ES-I3 (cell line): Measurements from ENCODE around the gene FYCO1.

Experiments
- H3K36me3 ChIP-seq: 2 replicates; pipeline ENCODE4 v1.6.1; 2013; ENCODE audit warnings: mild to moderate bottlenecking, low read length, control low read depth, moderate library complexity; ENCODE audit not compliant: insufficient read depth
- H3K4me1 ChIP-seq: 2 replicates; pipeline ENCODE4 v1.6.1; 2013; ENCODE audit warnings: mild to moderate bottlenecking, control low read depth, low read length; ENCODE audit not compliant: insufficient read depth
- H3K9ac ChIP-seq: 2 replicates; pipeline ENCODE4 v1.6.1; 2013; ENCODE audit warnings: low read depth, mild to moderate bottlenecking, low read length, moderate library complexity
- H3K9me3 ChIP-seq: 2 replicates; pipeline ENCODE4 v1.6.1; 2013; ENCODE audit warnings: mild to moderate bottlenecking, low read length, moderate library complexity; ENCODE audit not compliant: control insufficient read depth, insufficient read depth

FYCO1 gene

GRCh38 chr3:45884368-45885201 is 111.0 kb downstream of the FYCO1 start:
- H3K9ac ChIP-seq: no peak overlapping the region
- no peaks in the 10 kb centered on the region for H3K9me3 ChIP-seq
- no peaks in the 10 kb centered on the region for H3K36me3 ChIP-seq
- no peaks in the 10 kb centered on the region for H3K4me1 ChIP-seq

- no peaks in the 10 kb centered on the region for H3K4me1 ChIP-seq
- H3K9ac ChIP-seq: no peak overlapping the region
- no peaks in the 10 kb centered on the region for H3K36me3 ChIP-seq
- no peaks in the 10 kb centered on the region for H3K9me3 ChIP-seq
Measured at GRCh38 chr3:45881078-45882022, 114.3 kb downstream of the FYCO1 start.

- H3K9ac ChIP-seq: no peak overlapping the region
- no peaks in the 10 kb centered on the region for H3K9me3 ChIP-seq
- H3K4me1 ChIP-seq: no peaks in the 10 kb centered on the region
- H3K36me3 ChIP-seq: no peaks in the 10 kb centered on the region
Measured at GRCh38 chr3:45880725-45881077, 114.9 kb downstream of the FYCO1 start.

GRCh38 chr3:45878124-45878523 is 117.5 kb downstream of the FYCO1 start:
- no peaks in the 10 kb centered on the region for H3K9me3 ChIP-seq
- H3K4me1 ChIP-seq: no peaks in the 10 kb centered on the region
- no peak overlapping the region for H3K9ac ChIP-seq
- H3K36me3 ChIP-seq: no peaks in the 10 kb centered on the region

GRCh38 chr3:45874677-45875346 is 120.8 kb downstream of the FYCO1 start:
- no peaks in the 10 kb centered on the region for H3K9me3 ChIP-seq
- H3K36me3 ChIP-seq: no peaks in the 10 kb centered on the region
- H3K9ac ChIP-seq: no peak overlapping the region
- H3K4me1 ChIP-seq: no peaks in the 10 kb centered on the region

GRCh38 chr3:45873638-45874037 is 122.0 kb downstream of the FYCO1 start:
- Histone ChIP-seq H3K9me3 (no peaks in the 10 kb centered on the region), H3K4me1 (no peaks in the 10 kb centered on the region), H3K9ac (no peak overlapping the region), H3K36me3 (no peaks in the 10 kb centered on the region)

GRCh38 chr3:45873036-45873435 is 122.6 kb downstream of the FYCO1 start:
- H3K36me3 ChIP-seq: no peaks in the 10 kb centered on the region
- no peak overlapping the region for H3K9ac ChIP-seq
- no peaks in the 10 kb centered on the region for H3K4me1 ChIP-seq
- no peaks in the 10 kb centered on the region for H3K9me3 ChIP-seq

GRCh38 chr3:45872569-45872968 is 123.1 kb downstream of the FYCO1 start:
- Histone ChIP-seq H3K9ac (no peak overlapping the region), H3K4me1 (no peaks in the 10 kb centered on the region), H3K9me3 (no peaks in the 10 kb centered on the region), H3K36me3 (no peaks in the 10 kb centered on the region)

GRCh38 chr3:45871780-45872179 is 123.8 kb downstream of the FYCO1 start:
- Histone ChIP-seq H3K4me1 (no peaks in the 10 kb centered on the region), H3K9ac (no peak overlapping the region), H3K9me3 (no peaks in the 10 kb centered on the region), H3K36me3 (no peaks in the 10 kb centered on the region)

GRCh38 chr3:45870099-45870498 is 125.5 kb downstream of the FYCO1 start:
- Histone ChIP-seq H3K9ac (no peak overlapping the region), H3K4me1 (no peaks in the 10 kb centered on the region), H3K9me3 (no peaks in the 10 kb centered on the region)

GRCh38 chr3:45869638-45870037 is 126.0 kb downstream of the FYCO1 start:
- no peaks in the 10 kb centered on the region for H3K36me3 ChIP-seq
- no peak overlapping the region for H3K9ac ChIP-seq
- H3K9me3 ChIP-seq: no peaks in the 10 kb centered on the region
- H3K4me1 ChIP-seq: no peaks in the 10 kb centered on the region

More at GRCh38 chr3:45870099-45870498, 125.5 kb downstream of the FYCO1 start:
- H3K36me3 ChIP-seq: no peaks in the 10 kb centered on the region

GRCh38 chr3:45868650-45869049 is 127.0 kb downstream of the FYCO1 start:
- Histone ChIP-seq H3K9ac (no peak overlapping the region), H3K36me3 (no peaks in the 10 kb centered on the region), H3K9me3 (no peaks in the 10 kb centered on the region), H3K4me1 (no peaks in the 10 kb centered on the region)

- no peaks in the 10 kb centered on the region for H3K9me3 ChIP-seq
- no peak overlapping the region for H3K9ac ChIP-seq
- H3K4me1 ChIP-seq: no peaks in the 10 kb centered on the region
- no peaks in the 10 kb centered on the region for H3K36me3 ChIP-seq
Measured at GRCh38 chr3:45868213-45868612, 127.4 kb downstream of the FYCO1 start.
